ENCODE data around the gene THRA.
A peak's percentile ranks its signal among the peaks of the same experiment; 100 is the strongest.

The THRA gene

GRCh38 chr17:40100669-40101366 is 38.1 kb downstream of the THRA start:
- peak; percentile 95 for DNase-seq

GRCh38 chr17:40101367-40102210 is 38.8 kb downstream of the THRA start:
- DNase-seq = no peak

GRCh38 chr17:40103071-40103661 is 40.4 kb downstream of the THRA start:
- DNase-seq = no peak

GRCh38 chr17:40103688-40104087 is 40.9 kb downstream of the THRA start:
- DNase-seq = no peak

- no peak for DNase-seq
Observed at GRCh38 chr17:40104594-40105486, 42.1 kb downstream of the THRA start.

- DNase-seq = no peak
Observed at GRCh38 chr17:40105861-40106759, 43.3 kb downstream of the THRA start.

GRCh38 chr17:40106760-40107521 is 44.2 kb downstream of the THRA start:
- DNase-seq = no peak

- no peak for DNase-seq
Observed at GRCh38 chr17:40107522-40108174, 44.9 kb downstream of the THRA start.

GRCh38 chr17:40108970-40109824 is 46.4 kb downstream of the THRA start:
- no peak for DNase-seq

GRCh38 chr17:40110026-40110845 is 47.5 kb downstream of the THRA start:
- DNase-seq = no peak

GRCh38 chr17:40111221-40112128 is 48.7 kb downstream of the THRA start:
- DNase-seq = peak; percentile 82

GRCh38 chr17:40112191-40112711 is 49.5 kb downstream of the THRA start:
- DNase-seq = no peak

GRCh38 chr17:40112718-40113109 is 49.9 kb downstream of the THRA start:
- no peak for DNase-seq

- peak; percentile 95 for DNase-seq
Observed at GRCh38 chr17:40113110-40113906, 50.5 kb downstream of the THRA start.

GRCh38 chr17:40113907-40114245 is 51.1 kb downstream of the THRA start:
- DNase-seq = no peak

GRCh38 chr17:40115101-40115436 is 52.3 kb downstream of the THRA start:
- DNase-seq = no peak

All from stimulated activated CD4-positive, alpha-beta T cell treated with anti-CD3 and anti-CD28 coated beads, Interleukin-15, amount 100 ng/mL, for 24 hours (primary cell).